H9 (cell line): ENCODE data around the gene UPB1. TPM values are rescaled to one million over a fixed set of nuclear protein-coding genes. Genes with fewer than 3 reads are reported as not detected.

ENCODE experiments used
- DNase-seq: peaks from one replicate; pipeline ENCODE4 v3.0.0-alpha.2; 2017
- H2AFZ ChIP-seq: one replicate; pipeline ENCODE4 v1.6.1; 2013; ENCODE audit warnings: mild to moderate bottlenecking, low read length, control low read depth, moderate library complexity
- H2AK5ac ChIP-seq: 2 replicates; pipeline ENCODE4 v1.6.1; 2013; ENCODE audit warnings: low read length, control low read depth, mixed read lengths; ENCODE audit not compliant: insufficient read length
- H2BK120ac ChIP-seq: one replicate; pipeline ENCODE4 v1.6.1; 2013; ENCODE audit warnings: low read depth, mild to moderate bottlenecking, low read length, control low read depth, inconsistent platforms; ENCODE audit not compliant: poor library complexity, severe bottlenecking
- H2BK12ac ChIP-seq: 2 replicates; pipeline ENCODE4 v1.6.1; 2013; ENCODE audit warnings: low read length, control low read depth, mixed read lengths, low read depth; ENCODE audit not compliant: insufficient read length
- H2BK15ac ChIP-seq: 2 replicates; pipeline ENCODE4 v1.6.1; 2013; ENCODE audit warnings: low read depth, low read length, control low read depth
- H2BK20ac ChIP-seq: one replicate; pipeline ENCODE4 v1.6.1; 2013; ENCODE audit warnings: low read depth, mild to moderate bottlenecking, low read length, control low read depth, inconsistent platforms; ENCODE audit not compliant: poor library complexity, severe bottlenecking
- H2BK5ac ChIP-seq: 2 replicates; pipeline ENCODE4 v1.6.1; 2013; ENCODE audit warnings: low read length, control low read depth, mixed read lengths; ENCODE audit not compliant: insufficient read length
- H3K14ac ChIP-seq: 2 replicates; pipeline ENCODE4 v1.6.1; 2013; ENCODE audit warnings: low read length, control low read depth; ENCODE audit not compliant: insufficient read depth
- H3K18ac ChIP-seq: 2 replicates; pipeline ENCODE4 v1.6.1; 2013; ENCODE audit warnings: low read depth, mild to moderate bottlenecking, mixed read lengths, low read length, control low read depth; ENCODE audit not compliant: insufficient read length
- H3K23ac ChIP-seq: 2 replicates; pipeline ENCODE4 v1.6.1; 2013; ENCODE audit warnings: low read length, control low read depth, mixed read lengths, low read depth; ENCODE audit not compliant: insufficient read length
- H3K23me2 ChIP-seq: 2 replicates; pipeline ENCODE4 v1.6.1; 2013; ENCODE audit warnings: low read depth, mild to moderate bottlenecking, mixed read lengths, low read length, control low read depth; ENCODE audit not compliant: insufficient read length, poor library complexity, severe bottlenecking
- H3K27ac ChIP-seq: 2 replicates; pipeline ENCODE4 v1.5.1; 2013; ENCODE audit warnings: low read length, control low read depth, mixed read lengths, low read depth; ENCODE audit not compliant: insufficient read length
- H3K27me3 ChIP-seq: 2 replicates; pipeline ENCODE4 v1.6.1; 2013; ENCODE audit warnings: low read length, control low read depth, inconsistent platforms; ENCODE audit not compliant: insufficient read depth
- H3K4ac ChIP-seq: 2 replicates; pipeline ENCODE4 v1.6.1; 2013; ENCODE audit warnings: low read depth, mild to moderate bottlenecking, control low read depth, inconsistent platforms, low read length, moderate library complexity
- H3K4me1 ChIP-seq: 2 replicates; pipeline ENCODE4 v1.6.1; 2013; ENCODE audit warnings: low read length, control low read depth, inconsistent platforms; ENCODE audit not compliant: insufficient read depth
- H3K4me2 ChIP-seq: 2 replicates; pipeline ENCODE4 v1.6.1; 2013; ENCODE audit warnings: low read length, control low read depth, mixed read lengths; ENCODE audit not compliant: insufficient read length, insufficient read depth
- H3K56ac ChIP-seq: 2 replicates; pipeline ENCODE4 v1.6.1; 2013; ENCODE audit warnings: low read depth, mild to moderate bottlenecking, mixed read lengths, low read length, control low read depth; ENCODE audit not compliant: insufficient read length
- H3K79me1 ChIP-seq: 2 replicates; pipeline ENCODE4 v1.6.1; 2013; ENCODE audit warnings: low read depth, mild to moderate bottlenecking, moderate library complexity, low read length, control low read depth, inconsistent platforms; ENCODE audit not compliant: insufficient read depth, poor library complexity, severe bottlenecking
- H3K79me2 ChIP-seq: 2 replicates; pipeline ENCODE4 v1.6.1; 2013; ENCODE audit warnings: low read length, control low read depth, inconsistent platforms; ENCODE audit not compliant: insufficient read depth
- H3K9ac ChIP-seq: 2 replicates; pipeline ENCODE4 v1.6.1; 2013; ENCODE audit warnings: low read length, control low read depth, mixed read lengths; ENCODE audit not compliant: insufficient read length; ENCODE audit errors: extremely low read depth
- H3K9me3 ChIP-seq: one replicate; pipeline ENCODE4 v1.6.1; 2013; ENCODE audit warnings: low read depth, low read length, inconsistent platforms; ENCODE audit not compliant: control insufficient read depth
- H3T11ph ChIP-seq: one replicate; pipeline ENCODE4 v1.6.1; 2013; ENCODE audit warnings: mild to moderate bottlenecking, low read length, control low read depth, inconsistent platforms
- H4K20me1 ChIP-seq: one replicate; pipeline ENCODE4 v1.6.1; 2013; ENCODE audit not compliant: control insufficient read depth, insufficient read length, insufficient read depth
- H4K5ac ChIP-seq: 2 replicates; pipeline ENCODE4 v1.6.1; 2013; ENCODE audit warnings: low read depth, mild to moderate bottlenecking, mixed read lengths, low read length, control low read depth; ENCODE audit not compliant: insufficient read length
- H4K8ac ChIP-seq: replicated peaks from 2 replicates; pipeline ENCODE4 v1.6.1; 2013; ENCODE audit warnings: low read length, control low read depth, mixed read lengths, low read depth; ENCODE audit not compliant: insufficient read length
- H4K91ac ChIP-seq: 2 replicates; pipeline ENCODE4 v1.6.1; 2013; ENCODE audit warnings: low read depth, mild to moderate bottlenecking, moderate library complexity, mixed read lengths, low read length, control low read depth; ENCODE audit not compliant: insufficient read length
- H3K27ac Mint-ChIP-seq, 3 experiments: 2 replicates in 2 of 3; 3 replicates in 1 of 3; pipeline ENCODE4 v1.8.0; 2020 to 2021; ENCODE audit warnings: mixed read lengths in 3 of 3, mild to moderate bottlenecking in 1 of 3, moderate library complexity in 1 of 3
- H3K27me3 Mint-ChIP-seq: 2 replicates; pipeline ENCODE4 v1.8.0; 2021; ENCODE audit warnings: low read depth, mild to moderate bottlenecking, moderate library complexity, mixed read lengths
- H3K36me3 Mint-ChIP-seq, 3 experiments: 2 replicates in 2 of 3; 3 replicates in 1 of 3; pipeline ENCODE4 v1.8.0; 2020 to 2021; ENCODE audit warnings: low read depth in 3 of 3, mixed read lengths in 3 of 3; ENCODE audit not compliant: insufficient read depth in 1 of 3
- H3K4me1 Mint-ChIP-seq, 2 experiments: 2 replicates each; pipeline ENCODE4 v1.8.0; 2020; ENCODE audit warnings: mixed read lengths in 2 of 2
- H3K4me3 Mint-ChIP-seq, 2 experiments: 2 replicates in 1 of 2; 3 replicates in 1 of 2; pipeline ENCODE4 v1.8.0; 2020 to 2021; ENCODE audit warnings: mild to moderate bottlenecking in 2 of 2, mixed read lengths in 2 of 2, moderate library complexity in 1 of 2
- H3K9me3 Mint-ChIP-seq, 2 experiments: 2 replicates in 1 of 2; 3 replicates in 1 of 2; pipeline ENCODE4 v1.8.0; 2020; ENCODE audit warnings: mild to moderate bottlenecking in 2 of 2, mixed read lengths in 2 of 2, moderate library complexity in 1 of 2
- WGBS: extraction: QIAGEN DNeasy Blood & Tissue Kit; methylation state at CpG from one replicate; pipeline ENCODE4 v1.1.7; 2013; ENCODE audit warnings: missing lambda C conversion rate, low lambda C conversion rate, mixed read lengths; ENCODE audit not compliant: insufficient read length; ENCODE audit errors: extremely low coverage; 5-methylcytosine and 5-hydroxymethylcytosine counted together
- total RNA-seq: library from RNA; stranded (reverse); gene quantifications from 2 replicates; pipeline ENCODE4 v1.2.1, GENCODE V29; 2021
- TF ChIP-seq, protein P1 (sequence below): fragments of 200-600 bp; sonication (generic); conservative IDR thresholded peaks from 3 replicates; pipeline ENCODE4 v1.8.0; 2021; ENCODE audit warnings: antibody characterized with exemption, mild to moderate bottlenecking

Gene UPB1
- total RNA-seq, 1 experiment from 2014 or later: not detected

GRCh38 chr22:24496661-24497060, 1.5 kb downstream of the UPB1 start:
- Histone ChIP-seq H3K14ac (no peak overlapping the region), H2BK12ac (no peak overlapping the region), H4K5ac (no peak overlapping the region), H4K91ac (no peak overlapping the region), H3K23ac (no peak overlapping the region), H3K27ac (no peak overlapping the region), H4K20me1 (no peaks in the 10 kb centered on the region), H3K27me3 (peaks cover 27% of the 10 kb centered on the region; the same call in 1 of the 2 replicates), H3K9me3 (no peaks in the 10 kb centered on the region), H2BK5ac (no peak overlapping the region), H3K23me2 (peaks cover 7% of the 10 kb centered on the region), H2BK20ac (no peak overlapping the region), H2BK120ac (no peak overlapping the region), H3K4me1 (no peaks in the 10 kb centered on the region), H3K56ac (no peak overlapping the region), H3K9ac (no peak overlapping the region), H4K8ac (no peak overlapping the region), H2BK15ac (no peak overlapping the region), H2AFZ (no peak overlapping the region), H2AK5ac (no peak overlapping the region), H3K4ac (no peak overlapping the region), H3K18ac (no peak overlapping the region), H3K79me2 (no peaks in the 10 kb centered on the region), H3T11ph (no peak overlapping the region), H3K79me1 (no peaks in the 10 kb centered on the region), H3K4me2 (no peak overlapping the region)
- H3K4me1 Mint-ChIP-seq: peaks cover 15 to 21% of the 10 kb centered on the region in 2 experiments
- TF ChIP-seq, protein P1, sequence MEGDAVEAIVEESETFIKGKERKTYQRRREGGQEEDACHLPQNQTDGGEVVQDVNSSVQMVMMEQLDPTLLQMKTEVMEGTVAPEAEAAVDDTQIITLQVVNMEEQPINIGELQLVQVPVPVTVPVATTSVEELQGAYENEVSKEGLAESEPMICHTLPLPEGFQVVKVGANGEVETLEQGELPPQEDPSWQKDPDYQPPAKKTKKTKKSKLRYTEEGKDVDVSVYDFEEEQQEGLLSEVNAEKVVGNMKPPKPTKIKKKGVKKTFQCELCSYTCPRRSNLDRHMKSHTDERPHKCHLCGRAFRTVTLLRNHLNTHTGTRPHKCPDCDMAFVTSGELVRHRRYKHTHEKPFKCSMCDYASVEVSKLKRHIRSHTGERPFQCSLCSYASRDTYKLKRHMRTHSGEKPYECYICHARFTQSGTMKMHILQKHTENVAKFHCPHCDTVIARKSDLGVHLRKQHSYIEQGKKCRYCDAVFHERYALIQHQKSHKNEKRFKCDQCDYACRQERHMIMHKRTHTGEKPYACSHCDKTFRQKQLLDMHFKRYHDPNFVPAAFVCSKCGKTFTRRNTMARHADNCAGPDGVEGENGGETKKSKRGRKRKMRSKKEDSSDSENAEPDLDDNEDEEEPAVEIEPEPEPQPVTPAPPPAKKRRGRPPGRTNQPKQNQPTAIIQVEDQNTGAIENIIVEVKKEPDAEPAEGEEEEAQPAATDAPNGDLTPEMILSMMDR: no peak
- no peak overlapping the region for H3K27ac Mint-ChIP-seq
- H3K36me3 Mint-ChIP-seq: 0 out of 7 replicates have a peak, but pooled peaks cover 0 to 4% (median 0%) of the 10 kb centered on the region in 3 experiments
- H3K9me3 Mint-ChIP-seq: peaks cover 0 to 6% of the 10 kb centered on the region in 2 experiments; a peak in 2 of 5 replicates
- no peak for DNase-seq
- WGBS: no CpG with 5 or more reads among the region's 2 CpGs
- H3K27me3 Mint-ChIP-seq: peaks cover 75% of the 10 kb centered on the region
- no peak overlapping the region for H3K4me3 Mint-ChIP-seq
